GM19395 (cell line): Measurements from ENCODE around the gene TMPRSS7.

Source experiments
- ATAC-seq: cut with Tn5 transposase; IDR thresholded peaks from one replicate; pipeline ENCODE4 v1.9.1; 2021; ENCODE audit warnings: mild to moderate bottlenecking, moderate library complexity; ENCODE audit not compliant: unreplicated experiment

TMPRSS7 gene

GRCh38 chr3:112034436-112034835 is at the start of gene TMPRSS7:
Gene TMPRSS7, plus strand, starts transcription at chr3:112034736. Its CDS starts 110 bp downstream, at chr3:112034846.
- no peak for ATAC-seq

DNA sequence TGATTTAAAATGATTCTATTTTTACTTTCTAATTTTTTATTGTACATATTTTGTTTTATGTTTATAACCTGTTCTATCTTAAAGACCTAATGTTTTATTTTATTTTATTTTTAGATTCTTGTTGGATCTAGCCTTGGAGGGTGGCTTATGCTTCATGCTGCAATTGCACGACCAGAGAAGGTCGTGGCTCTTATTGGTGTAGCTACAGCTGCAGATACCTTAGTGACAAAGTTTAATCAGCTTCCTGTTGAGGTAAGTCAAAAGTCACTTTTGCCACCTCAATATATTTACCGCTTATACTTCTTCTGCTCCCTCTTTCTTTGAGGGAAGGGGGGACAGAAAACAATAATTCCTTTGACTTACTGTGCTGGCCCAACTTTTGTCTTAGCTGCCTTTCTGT is 47.7 kb upstream of the TMPRSS7 start:
- ATAC-seq, result no peak

DNA sequence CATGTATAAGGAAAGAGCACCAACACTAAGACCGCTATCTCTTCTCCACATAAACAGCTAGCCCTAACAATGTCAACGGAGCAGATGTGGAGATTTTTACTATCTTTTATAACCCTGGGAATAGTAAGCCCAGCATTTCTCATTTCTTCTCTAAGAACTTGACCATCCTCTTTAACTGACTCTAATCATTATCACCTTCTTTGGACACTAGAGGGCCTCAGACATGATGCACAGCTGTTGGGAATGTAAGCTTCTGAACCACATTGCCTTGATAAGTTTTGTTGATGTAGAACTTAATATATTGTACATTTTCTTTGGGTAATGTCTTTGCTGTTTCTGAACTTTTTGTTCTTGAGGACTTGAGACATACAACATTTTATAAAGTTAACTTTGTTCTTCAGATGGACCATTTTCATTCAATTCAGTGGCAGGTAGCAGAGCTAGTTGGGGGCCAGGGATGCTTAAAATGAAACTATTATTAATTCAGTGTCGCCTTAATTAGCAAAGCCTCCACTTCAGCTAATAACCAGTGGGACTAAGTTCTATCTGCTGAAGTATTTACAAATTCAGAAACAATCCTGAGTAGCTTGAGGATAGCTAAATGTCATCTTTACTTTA is 45.4 kb upstream of the TMPRSS7 start:
- peak; percentile 92 for ATAC-seq

GRCh38 chr3:111993038-111993437 is 41.5 kb upstream of the TMPRSS7 start:
- no peak for ATAC-seq

DNA sequence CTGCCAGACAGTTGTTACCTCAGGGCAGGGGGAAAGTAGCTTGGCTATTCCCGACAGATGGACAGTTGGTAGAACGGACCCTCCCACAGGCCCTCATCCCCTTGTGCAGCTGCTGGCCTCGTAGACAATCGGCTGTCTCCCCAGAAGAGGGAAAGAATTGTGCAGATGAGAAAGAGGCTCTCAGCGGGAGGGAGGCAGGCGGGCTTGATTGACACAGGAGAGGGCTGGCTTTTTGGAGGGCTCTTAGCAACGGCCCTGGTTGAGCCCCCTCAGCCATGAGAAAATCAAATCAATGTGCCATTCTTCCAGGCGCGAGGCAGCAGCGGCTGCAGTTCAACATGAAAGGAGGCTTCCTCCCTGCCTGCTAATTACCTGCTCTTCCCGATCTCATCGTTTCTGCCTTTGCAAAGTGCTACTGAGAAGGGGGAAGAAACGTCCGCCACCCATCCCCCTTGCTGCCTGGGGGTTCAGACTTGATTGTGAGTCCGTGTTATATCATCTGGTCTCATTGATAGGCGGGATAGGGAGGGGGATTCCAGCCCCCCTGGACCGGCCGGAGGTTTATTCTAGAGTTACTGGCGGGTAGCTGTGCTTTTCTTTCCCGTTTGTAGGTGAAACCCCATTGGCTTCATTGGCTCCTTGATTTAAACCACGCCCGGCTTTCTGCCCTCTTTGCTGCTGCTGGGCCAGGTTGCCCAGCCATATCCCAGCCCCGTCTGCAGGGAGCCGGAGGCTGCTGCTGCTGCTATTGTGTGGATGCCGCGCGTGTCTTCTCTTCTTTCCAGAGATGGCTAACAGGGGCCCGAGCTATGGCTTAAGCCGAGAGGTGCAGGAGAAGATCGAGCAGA is 35.7 kb upstream of the TMPRSS7 start, which contains the start of gene TAGLN3:
Gene TAGLN3 (plus strand): TSS at position 287 of the 848 bp plus-strand sequence. CDS start 501 bp downstream, at position 788.
- ATAC-seq, result peak; percentile 43

- ATAC-seq, result no peak
Measured at GRCh38 chr3:111999484-112000324, 34.8 kb upstream of the TMPRSS7 start.

DNA sequence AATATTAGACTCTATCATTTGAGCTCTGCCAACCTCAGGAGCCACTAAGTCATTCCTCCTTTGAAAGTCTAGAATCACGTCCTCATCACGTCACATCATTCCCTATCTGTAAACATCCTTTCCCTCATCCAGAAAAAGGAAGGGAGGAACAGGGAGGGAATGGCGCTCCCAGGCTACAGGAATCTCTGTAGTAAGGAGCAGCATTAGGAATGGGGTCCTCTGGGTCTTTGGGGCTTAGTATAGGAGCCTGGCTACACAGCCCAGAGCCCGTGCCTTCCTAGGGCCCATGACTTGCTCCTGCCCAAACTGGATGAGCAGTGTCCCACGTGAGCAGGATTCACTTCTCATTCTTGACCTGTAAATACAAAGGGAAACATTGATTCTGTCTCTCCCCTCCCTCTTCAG is 34.2 kb upstream of the TMPRSS7 start:
- ATAC-seq, result no peak

GRCh38 chr3:112000966-112001365 is 33.6 kb upstream of the TMPRSS7 start:
- ATAC-seq, result no peak

- ATAC-seq, result no peak
Measured at GRCh38 chr3:112001526-112001925, 33.0 kb upstream of the TMPRSS7 start.

- no peak for ATAC-seq
Measured at GRCh38 chr3:112002096-112002971, 32.2 kb upstream of the TMPRSS7 start.

- no peak for ATAC-seq
Measured at GRCh38 chr3:112003321-112004080, 31.0 kb upstream of the TMPRSS7 start.

- ATAC-seq, result no peak
Measured at GRCh38 chr3:112004187-112004586, 30.3 kb upstream of the TMPRSS7 start.

GRCh38 chr3:112004669-112005068 is 29.9 kb upstream of the TMPRSS7 start:
- ATAC-seq, result no peak

GRCh38 chr3:112005091-112005672 is 29.4 kb upstream of the TMPRSS7 start:
- ATAC-seq, result no peak

DNA sequence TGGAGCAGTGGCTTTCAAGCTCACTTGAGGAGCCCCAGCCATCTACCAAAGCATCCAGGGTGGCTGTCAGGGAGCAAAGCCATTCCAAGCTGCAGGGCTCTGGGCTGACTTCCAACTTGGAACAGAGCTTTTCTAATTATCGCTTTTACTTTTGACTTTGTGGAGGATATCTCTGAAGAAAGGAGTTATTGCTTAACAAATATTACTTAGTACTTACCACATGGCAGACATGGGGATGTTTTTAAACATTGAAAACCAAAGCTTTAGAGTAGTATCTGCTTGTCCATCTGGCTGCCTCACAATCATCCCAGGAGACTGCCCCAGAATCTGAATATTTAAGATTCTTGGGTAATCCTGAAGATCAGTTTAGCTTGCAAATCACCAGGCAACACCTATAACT is 26.9 kb upstream of the TMPRSS7 start:
- ATAC-seq, result no peak

GRCh38 chr3:112009670-112010069 is 24.9 kb upstream of the TMPRSS7 start:
- ATAC-seq, result no peak

GRCh38 chr3:112010636-112011035 is 23.9 kb upstream of the TMPRSS7 start:
- ATAC-seq, result no peak

DNA sequence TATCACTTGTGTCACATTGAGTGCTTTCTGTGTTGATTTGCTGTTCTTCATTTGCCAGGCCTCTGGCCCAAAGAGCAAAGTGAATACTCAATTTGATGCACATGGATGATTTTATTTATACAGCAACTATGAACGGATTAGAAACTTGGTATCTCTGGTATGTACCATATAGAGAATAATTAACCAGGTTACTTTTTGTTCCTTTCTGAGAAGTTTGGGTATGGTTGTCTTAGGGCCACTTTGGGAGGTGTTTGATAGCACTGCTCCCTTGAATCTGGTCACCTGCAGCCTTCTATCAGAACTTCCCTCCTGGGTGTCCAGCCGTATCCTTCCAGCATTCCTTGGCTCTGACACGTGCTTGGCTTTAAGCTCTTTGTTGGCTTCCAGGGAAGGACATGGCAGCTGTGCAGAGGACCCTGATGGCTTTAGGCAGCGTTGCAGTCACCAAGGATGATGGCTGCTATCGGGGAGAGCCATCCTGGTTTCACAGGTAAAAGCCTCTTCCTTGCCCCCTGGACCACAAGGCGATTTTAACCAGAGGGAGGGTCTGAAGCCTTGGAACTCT is 23.1 kb upstream of the TMPRSS7 start:
- no peak for ATAC-seq
